Hepatocyte (in vitro differentiated cells): ENCODE results near the gene KCNA2. TPM values are rescaled to one million over a fixed set of nuclear protein-coding genes. Genes with fewer than 3 reads are reported as not detected.

Experiments
- DNase-seq: peaks from one replicate; pipeline ENCODE4 v3.0.0-alpha.2; 2016; ENCODE audit warnings: low spot score
- H2AFZ ChIP-seq: fragments of 200-600 bp; sonication (generic); 2 replicates; pipeline ENCODE4 v1.6.0; 2016; ENCODE audit warnings: antibody characterized with exemption, mild to moderate bottlenecking
- H3K27ac ChIP-seq: fragments of 200-600 bp; sonication (generic); 2 replicates; pipeline ENCODE4 v1.5.1; 2016; ENCODE audit warnings: mild to moderate bottlenecking
- H3K27me3 ChIP-seq: fragments of 200-600 bp; sonication (generic); 2 replicates; pipeline ENCODE4 v1.6.1; 2016
- H3K36me3 ChIP-seq: fragments of 200-600 bp; sonication (generic); replicated peaks from 2 replicates; pipeline ENCODE4 v1.5.1; 2016; ENCODE audit warnings: low read depth; ENCODE audit not compliant: insufficient read depth
- H3K4me1 ChIP-seq: fragments of 200-600 bp; sonication (generic); 2 replicates; pipeline ENCODE4 v1.5.1; 2016; ENCODE audit warnings: mild to moderate bottlenecking, moderate library complexity; ENCODE audit not compliant: insufficient read depth
- H3K4me2 ChIP-seq: fragments of 200-600 bp; sonication (generic); 2 replicates; pipeline ENCODE4 v1.6.0; 2016
- H3K4me3 ChIP-seq: fragments of 200-600 bp; sonication (generic); 2 replicates; pipeline ENCODE4 v1.5.1; 2016; ENCODE audit warnings: mild to moderate bottlenecking
- H3K79me2 ChIP-seq: fragments of 200-600 bp; sonication (generic); 2 replicates; pipeline ENCODE4 v1.6.0; 2017; ENCODE audit warnings: mild to moderate bottlenecking
- H3K9me2 ChIP-seq: fragments of 200-600 bp; sonication (generic); replicated peaks from 2 replicates; pipeline ENCODE4 v1.6.0; 2017; ENCODE audit warnings: mild to moderate bottlenecking; ENCODE audit not compliant: insufficient read depth
- H3K9me3 ChIP-seq: fragments of 200-600 bp; sonication (generic); 2 replicates; pipeline ENCODE4 v1.5.1; 2016; ENCODE audit warnings: low read depth, mild to moderate bottlenecking
- H4K20me1 ChIP-seq: fragments of 200-600 bp; sonication (generic); 2 replicates; pipeline ENCODE4 v1.6.0; 2016; ENCODE audit warnings: mild to moderate bottlenecking; ENCODE audit not compliant: insufficient read depth, poor library complexity, severe bottlenecking
- EZH2 ChIP-seq: fragments of 200-600 bp; sonication (generic); IDR thresholded peaks from 2 replicates; pipeline ENCODE4 v1.6.1; 2016; ENCODE audit warnings: antibody characterized with exemption, mild to moderate bottlenecking, borderline replicate concordance
- EZH2phosphoT487 ChIP-seq: fragments of 200-600 bp; sonication (generic); IDR thresholded peaks from one replicate; pipeline ENCODE4 v1.6.1; 2018; ENCODE audit warnings: antibody characterized with exemption, mild to moderate bottlenecking, low read depth, moderate library complexity; ENCODE audit not compliant: unreplicated experiment, severe bottlenecking
- WGBS: methylation state at CpG from one replicate; pipeline ENCODE4 v1.1.6; 2016; ENCODE audit warnings: low lambda C conversion rate; ENCODE audit errors: missing lambda C conversion rate; 5-methylcytosine and 5-hydroxymethylcytosine counted together
- polyA plus RNA-seq: library from polyadenylated mRNA; unstranded; fragments of >200 nt; fragmentation: Nextera tagmentation; extraction: Ambion mirVana; gene quantifications from 2 replicates; pipeline ENCODE4 v1.2.1, GENCODE V29; 2016
- total RNA-seq: library from RNA; depleted of rRNA; stranded (reverse); fragments of >200 nt; gene quantifications from 2 replicates; pipeline ENCODE4 v1.2.3, GENCODE V29; 2014
- TF ChIP-seq, protein P1 (sequence below): fragments of 200-600 bp; sonication (generic); IDR thresholded peaks from 2 replicates; pipeline ENCODE4 v1.5.1; 2016; ENCODE audit warnings: antibody characterized with exemption, mild to moderate bottlenecking; ENCODE audit not compliant: poor library complexity

KCNA2 gene
- total and polyA plus RNA-seq, 2 experiments from 2014 or later = 0.40 to 0.80 TPM

DNA sequence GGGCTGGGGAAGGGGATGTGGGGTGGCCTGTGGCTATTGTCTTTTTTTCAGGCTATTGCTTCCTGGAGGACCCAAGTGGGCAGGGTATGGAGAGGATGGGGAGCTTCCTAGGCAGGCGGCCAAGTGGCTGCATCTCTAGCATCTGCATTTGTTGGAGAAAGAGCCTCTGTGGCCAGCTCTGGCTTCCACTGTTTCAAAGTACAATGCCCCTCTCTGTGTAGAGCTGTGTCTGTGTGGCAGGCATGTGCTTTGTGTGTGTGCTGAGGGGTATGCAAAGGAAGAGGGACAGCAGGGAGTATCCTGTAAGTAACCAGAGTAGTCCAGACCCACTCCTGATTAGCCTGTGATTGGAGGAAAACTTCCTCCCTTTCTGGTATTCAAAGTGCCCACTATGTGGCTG, 40.6 kb downstream of the KCNA2 start:
- no peak for DNase-seq
- Histone ChIP-seq H3K36me3 (no peaks in the 10 kb centered on the region), H3K27me3 (peaks cover 19% of the 10 kb centered on the region), H3K79me2 (no peaks in the 10 kb centered on the region), H3K9me2 (no peaks in the 10 kb centered on the region), H3K4me2 (no peak overlapping the region), H3K4me1 (no peaks in the 10 kb centered on the region), H4K20me1 (no peaks in the 10 kb centered on the region), H2AFZ (no peak overlapping the region), H3K9me3 (no peaks in the 10 kb centered on the region), H3K4me3 (no peak overlapping the region), H3K27ac (no peak overlapping the region)
- 90% methylated on average over 1 of the region's 1 CpG for WGBS
- TF ChIP-seq, protein P1, sequence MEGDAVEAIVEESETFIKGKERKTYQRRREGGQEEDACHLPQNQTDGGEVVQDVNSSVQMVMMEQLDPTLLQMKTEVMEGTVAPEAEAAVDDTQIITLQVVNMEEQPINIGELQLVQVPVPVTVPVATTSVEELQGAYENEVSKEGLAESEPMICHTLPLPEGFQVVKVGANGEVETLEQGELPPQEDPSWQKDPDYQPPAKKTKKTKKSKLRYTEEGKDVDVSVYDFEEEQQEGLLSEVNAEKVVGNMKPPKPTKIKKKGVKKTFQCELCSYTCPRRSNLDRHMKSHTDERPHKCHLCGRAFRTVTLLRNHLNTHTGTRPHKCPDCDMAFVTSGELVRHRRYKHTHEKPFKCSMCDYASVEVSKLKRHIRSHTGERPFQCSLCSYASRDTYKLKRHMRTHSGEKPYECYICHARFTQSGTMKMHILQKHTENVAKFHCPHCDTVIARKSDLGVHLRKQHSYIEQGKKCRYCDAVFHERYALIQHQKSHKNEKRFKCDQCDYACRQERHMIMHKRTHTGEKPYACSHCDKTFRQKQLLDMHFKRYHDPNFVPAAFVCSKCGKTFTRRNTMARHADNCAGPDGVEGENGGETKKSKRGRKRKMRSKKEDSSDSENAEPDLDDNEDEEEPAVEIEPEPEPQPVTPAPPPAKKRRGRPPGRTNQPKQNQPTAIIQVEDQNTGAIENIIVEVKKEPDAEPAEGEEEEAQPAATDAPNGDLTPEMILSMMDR = no peak
- TF ChIP-seq EZH2phosphoT487 (no peak), EZH2 (no peak)

DNA sequence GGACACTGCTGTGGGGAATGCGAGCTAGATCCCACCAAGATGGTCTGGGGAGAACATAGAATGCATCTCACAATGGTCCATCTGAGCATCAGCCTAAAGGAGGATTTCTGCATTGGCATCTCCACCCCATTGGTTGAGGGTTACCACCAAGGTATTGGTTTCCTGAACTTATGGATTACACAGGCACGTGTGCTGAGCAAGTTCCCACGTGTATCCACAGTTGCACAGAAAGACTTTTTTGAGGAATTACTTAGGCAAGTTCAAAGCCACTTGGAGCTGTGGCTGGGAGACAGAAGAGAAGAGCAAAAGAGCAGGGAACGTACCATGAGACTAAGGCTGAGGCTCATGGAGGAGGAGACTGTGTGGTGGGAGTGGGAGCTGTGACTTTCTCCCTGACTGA, 43.1 kb downstream of the KCNA2 start:
- H3K4me3 ChIP-seq = no peak overlapping the region
- no peak overlapping the region for H3K27ac ChIP-seq
- no peak for DNase-seq
- no peaks in the 10 kb centered on the region for H4K20me1 ChIP-seq
- 78% methylated on average over 4 of the region's 4 CpGs for WGBS
- H3K27me3 ChIP-seq = peaks cover 26% of the 10 kb centered on the region
- H3K9me2 ChIP-seq = no peaks in the 10 kb centered on the region
- no peak overlapping the region for H2AFZ ChIP-seq
- no peak for TF ChIP-seq EZH2phosphoT487
- no peak for TF ChIP-seq EZH2
- TF ChIP-seq, protein P1 = no peak
- no peaks in the 10 kb centered on the region for H3K79me2 ChIP-seq
- no peaks in the 10 kb centered on the region for H3K4me1 ChIP-seq
- no peaks in the 10 kb centered on the region for H3K9me3 ChIP-seq
- H3K36me3 ChIP-seq = no peaks in the 10 kb centered on the region
- H3K4me2 ChIP-seq = no peak overlapping the region

DNA sequence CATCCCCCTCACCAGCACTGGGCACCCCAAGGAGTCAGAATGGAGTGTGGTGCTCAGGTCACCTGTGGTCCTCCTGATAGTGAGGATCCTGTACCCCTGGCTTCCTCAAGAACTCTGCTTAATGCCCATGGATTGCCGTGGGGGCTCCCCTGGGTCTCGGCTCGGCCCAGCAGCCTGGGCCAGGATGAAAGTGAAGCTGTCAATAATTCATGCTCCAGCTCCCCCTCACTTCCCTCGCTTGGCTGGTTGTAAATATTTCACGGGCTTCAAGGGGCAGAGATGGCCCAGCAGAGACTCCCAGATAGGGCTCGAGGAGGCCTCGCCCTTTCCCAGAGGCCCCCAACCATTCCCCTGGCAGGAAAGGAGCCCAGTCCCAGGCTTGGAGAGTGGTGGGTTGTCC, 44.6 kb downstream of the KCNA2 start:
- Histone ChIP-seq H4K20me1 (no peaks in the 10 kb centered on the region), H3K27ac (no peak overlapping the region), H3K27me3 (peaks cover 29% of the 10 kb centered on the region), H3K9me3 (no peaks in the 10 kb centered on the region), H3K4me2 (no peak overlapping the region), H2AFZ (no peak overlapping the region), H3K9me2 (no peaks in the 10 kb centered on the region), H3K36me3 (no peaks in the 10 kb centered on the region), H3K79me2 (no peaks in the 10 kb centered on the region), H3K4me3 (no peak overlapping the region), H3K4me1 (no peaks in the 10 kb centered on the region)
- DNase-seq = no peak
- WGBS = 73% methylated on average over 7 of the region's 7 CpGs
- TF ChIP-seq, protein P1 = no peak
- no peak for TF ChIP-seq EZH2phosphoT487
- no peak for TF ChIP-seq EZH2

DNA sequence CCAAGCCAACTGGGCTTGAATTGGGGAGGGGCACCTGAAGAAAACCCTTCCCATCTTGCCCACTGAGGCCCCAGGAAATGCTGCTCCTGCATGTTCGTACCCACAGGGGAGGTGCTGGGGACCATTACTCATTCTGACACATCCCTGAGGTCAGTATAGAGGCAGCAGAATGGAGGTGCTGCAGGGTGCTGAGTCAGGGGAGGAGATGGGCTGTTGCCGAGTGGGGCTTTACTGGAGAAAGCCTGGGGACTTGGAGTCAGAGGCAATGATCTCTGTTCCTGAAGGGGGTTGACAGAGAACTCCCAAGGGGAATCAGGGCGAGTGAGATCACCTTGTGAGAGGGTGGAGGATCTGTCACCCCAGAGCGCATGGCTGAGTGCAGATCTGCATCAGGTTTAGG, 47.0 kb downstream of the KCNA2 start:
- Histone ChIP-seq H3K27me3 (peaks cover 49% of the 10 kb centered on the region), H2AFZ (no peak overlapping the region), H4K20me1 (no peaks in the 10 kb centered on the region), H3K4me2 (no peak overlapping the region), H3K27ac (no peak overlapping the region), H3K79me2 (no peaks in the 10 kb centered on the region), H3K9me2 (no peaks in the 10 kb centered on the region), H3K36me3 (no peaks in the 10 kb centered on the region), H3K9me3 (no peaks in the 10 kb centered on the region), H3K4me3 (no peak overlapping the region), H3K4me1 (no peaks in the 10 kb centered on the region)
- DNase-seq = no peak
- TF ChIP-seq EZH2 = no peak
- TF ChIP-seq, protein P1 = no peak
- TF ChIP-seq EZH2phosphoT487 = no peak
- 76% methylated on average over 4 of the region's 4 CpGs for WGBS
